GM21390 (cell line): ENCODE results near the gene HSD11B1L.

ENCODE experiments used
- ATAC-seq: cut with Tn5 transposase; IDR thresholded peaks from one replicate; pipeline ENCODE4 v1.9.1; 2021; ENCODE audit not compliant: unreplicated experiment

HSD11B1L gene

GRCh38 chr19:5666921-5667610, 13.8 kb upstream of the HSD11B1L start:
- ATAC-seq: no peak

DNA sequence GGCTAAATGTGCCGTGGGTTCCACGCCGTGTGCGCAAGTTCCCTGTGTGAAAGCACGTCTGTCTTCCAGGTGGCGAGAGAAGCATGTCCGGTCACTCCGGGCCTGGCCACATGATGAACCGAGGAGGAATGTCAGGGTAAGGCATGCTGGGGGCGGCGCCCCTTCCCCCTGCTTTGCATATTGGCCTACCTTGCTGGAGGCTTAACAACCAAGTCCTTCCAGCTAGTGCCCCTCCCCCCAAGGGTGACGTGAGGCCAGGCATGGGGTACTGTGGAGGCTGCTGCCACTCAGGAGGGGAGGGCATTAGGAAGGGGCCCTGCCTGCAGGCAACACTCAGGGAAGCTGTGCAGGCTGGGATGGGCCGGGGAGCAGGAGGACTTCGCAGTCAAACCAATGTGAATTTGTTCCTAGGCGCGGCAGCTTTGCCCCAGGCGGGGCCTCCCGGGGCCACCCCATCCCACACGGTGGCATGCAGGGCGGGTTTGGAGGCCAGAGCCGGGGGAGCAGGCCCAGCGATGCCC, 13.0 kb upstream of the HSD11B1L start:
- ATAC-seq: no peak

DNA sequence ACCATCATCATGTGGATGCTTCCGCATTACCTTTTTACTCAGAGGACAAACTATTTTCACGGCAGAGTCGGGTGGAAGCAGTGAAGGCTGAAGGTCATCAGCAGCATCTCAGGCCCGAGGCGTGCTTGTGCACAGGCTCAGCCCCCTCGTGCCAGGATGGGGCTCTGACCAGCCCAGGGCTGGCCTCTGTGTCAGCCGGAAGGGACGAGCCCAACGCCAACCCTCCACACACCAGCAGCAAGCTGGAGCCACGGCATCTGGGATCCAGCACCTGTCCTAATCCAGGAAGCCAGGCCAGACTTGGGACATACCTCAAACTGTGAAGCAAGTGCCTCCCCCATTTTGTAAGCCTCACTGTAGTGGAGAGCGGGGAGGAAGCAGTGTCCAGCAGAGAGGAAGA, 11.6 kb upstream of the HSD11B1L start:
- no peak for ATAC-seq

- no peak for ATAC-seq
Observed at GRCh38 chr19:5671600-5671999, 9.2 kb upstream of the HSD11B1L start.

DNA sequence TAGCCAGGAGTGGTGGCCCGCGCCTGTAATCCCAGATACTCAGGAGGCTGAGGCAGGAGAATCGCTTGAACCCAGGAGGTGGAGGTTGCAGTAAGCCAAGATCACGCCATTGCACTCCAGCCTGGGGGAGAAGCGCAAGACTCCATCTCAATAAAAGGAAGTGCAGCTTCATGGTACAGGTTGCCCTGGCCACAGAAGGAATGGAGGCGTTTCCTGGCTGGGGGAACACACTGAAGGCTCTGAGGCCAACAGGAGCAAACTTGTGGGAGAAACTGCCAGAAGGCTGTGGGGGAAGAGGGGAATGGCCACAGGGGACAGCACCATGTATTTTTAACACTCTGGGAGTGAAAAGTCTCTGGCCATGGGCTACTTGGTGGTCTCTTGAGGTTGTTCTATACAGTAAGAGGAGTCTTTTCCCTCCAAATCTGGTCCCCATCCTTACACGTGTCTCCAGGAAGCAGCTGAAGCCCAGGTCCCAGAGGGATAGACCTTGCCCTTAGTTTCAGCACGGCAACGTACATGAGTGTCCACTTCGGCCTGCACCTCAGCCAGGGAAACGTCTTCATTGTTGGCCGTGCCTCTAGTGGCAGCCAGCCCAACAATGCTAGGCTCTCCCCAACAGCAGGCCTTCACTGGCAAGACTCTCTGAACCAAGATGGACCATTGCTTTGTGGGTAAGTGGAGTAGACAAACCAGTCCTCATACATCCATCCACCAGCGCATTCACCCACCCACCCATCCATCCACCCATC, 7.9 kb upstream of the HSD11B1L start:
- ATAC-seq: no peak

DNA sequence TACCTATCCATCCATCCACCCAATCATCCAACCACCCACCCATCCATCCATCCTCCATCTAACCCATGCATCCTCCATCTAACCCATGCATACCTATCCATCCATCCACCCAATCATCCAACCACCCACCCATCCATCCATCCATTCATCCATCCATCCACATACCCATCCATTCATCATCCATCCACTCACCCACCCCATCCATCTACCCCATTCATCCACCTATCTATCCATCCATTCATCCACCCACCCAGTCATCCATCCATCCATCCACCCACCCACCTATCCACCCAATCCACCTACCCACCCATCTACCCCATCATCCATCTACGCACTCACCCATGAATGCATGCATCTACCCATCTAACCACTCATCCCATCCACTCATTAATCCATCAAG, 7.1 kb upstream of the HSD11B1L start:
- no peak for ATAC-seq

DNA sequence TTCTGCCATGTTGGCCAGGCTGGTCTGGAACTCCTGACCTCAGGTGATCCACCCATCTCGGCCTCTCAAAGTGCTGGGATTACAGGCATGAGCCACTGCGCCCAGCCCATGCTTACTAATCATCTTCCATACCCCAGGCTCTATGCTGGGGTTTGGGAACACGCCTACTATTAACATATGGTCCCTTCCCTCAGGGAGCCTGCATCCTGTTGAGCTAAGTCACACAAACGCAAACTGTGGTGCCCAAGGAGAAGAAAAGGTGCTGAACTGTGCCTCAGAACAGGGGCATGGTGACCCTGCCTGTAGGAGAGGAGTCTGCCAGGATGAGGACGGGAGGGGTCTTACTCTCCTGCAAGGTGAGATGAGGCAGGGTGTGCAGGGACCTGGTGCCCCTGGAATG, 6.1 kb upstream of the HSD11B1L start:
- no peak for ATAC-seq

DNA sequence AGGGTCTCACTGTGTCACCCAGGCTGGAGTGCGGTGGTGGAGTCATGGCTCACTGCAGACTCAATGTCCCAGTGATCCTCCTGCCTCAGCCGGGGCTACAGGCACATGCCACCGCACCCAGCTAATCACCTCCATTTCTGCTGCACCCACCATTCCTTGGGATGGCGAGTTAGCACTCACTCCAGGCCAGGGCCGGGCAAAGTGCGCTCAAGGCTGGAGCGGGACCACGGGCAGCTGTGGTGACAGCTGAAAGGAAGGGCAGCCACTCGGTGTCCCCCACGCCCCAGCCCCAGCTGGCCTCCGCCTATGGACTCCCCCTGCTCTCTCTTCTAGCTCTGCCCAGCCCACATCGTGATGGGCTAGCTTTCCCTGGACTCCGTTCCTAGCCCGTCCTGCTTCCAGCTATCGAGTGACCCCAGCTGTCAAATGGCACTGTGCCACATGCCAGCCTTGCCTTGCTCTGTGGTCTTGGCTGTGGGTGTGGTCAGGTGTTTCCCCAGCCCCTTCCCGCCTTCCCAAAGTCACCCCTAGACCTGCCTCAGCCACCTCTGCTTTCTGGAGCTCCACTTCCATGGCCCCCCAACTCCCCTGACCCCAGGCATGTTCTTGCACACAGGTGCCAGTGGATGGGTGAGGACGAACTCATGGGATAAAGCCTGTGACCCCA, 4.6 kb upstream of the HSD11B1L start:
- no peak for ATAC-seq

DNA sequence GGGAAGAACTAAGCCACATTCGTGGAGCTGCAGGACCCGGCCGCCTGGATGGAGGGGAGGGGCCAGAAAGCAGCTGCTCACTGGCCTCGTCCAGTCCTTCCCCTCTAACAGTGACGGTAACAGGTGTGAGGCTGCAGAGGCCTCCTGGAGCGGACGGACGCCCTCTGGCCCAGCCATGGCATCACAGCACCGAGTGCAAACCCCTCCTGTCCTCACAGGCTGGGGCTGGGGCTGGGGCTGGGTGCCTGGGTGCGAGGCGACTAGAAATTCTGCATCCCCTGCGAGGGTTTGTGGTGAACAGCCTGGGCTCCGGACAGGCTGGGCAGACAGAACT, 4.1 kb upstream of the HSD11B1L start:
- ATAC-seq: no peak

GRCh38 chr19:5677136-5677535, 3.7 kb upstream of the HSD11B1L start:
- ATAC-seq: no peak

- no peak for ATAC-seq
Observed at GRCh38 chr19:5677580-5677979, 3.2 kb upstream of the HSD11B1L start.

- ATAC-seq: no peak
Observed at GRCh38 chr19:5678071-5678718, 2.6 kb upstream of the HSD11B1L start.

DNA sequence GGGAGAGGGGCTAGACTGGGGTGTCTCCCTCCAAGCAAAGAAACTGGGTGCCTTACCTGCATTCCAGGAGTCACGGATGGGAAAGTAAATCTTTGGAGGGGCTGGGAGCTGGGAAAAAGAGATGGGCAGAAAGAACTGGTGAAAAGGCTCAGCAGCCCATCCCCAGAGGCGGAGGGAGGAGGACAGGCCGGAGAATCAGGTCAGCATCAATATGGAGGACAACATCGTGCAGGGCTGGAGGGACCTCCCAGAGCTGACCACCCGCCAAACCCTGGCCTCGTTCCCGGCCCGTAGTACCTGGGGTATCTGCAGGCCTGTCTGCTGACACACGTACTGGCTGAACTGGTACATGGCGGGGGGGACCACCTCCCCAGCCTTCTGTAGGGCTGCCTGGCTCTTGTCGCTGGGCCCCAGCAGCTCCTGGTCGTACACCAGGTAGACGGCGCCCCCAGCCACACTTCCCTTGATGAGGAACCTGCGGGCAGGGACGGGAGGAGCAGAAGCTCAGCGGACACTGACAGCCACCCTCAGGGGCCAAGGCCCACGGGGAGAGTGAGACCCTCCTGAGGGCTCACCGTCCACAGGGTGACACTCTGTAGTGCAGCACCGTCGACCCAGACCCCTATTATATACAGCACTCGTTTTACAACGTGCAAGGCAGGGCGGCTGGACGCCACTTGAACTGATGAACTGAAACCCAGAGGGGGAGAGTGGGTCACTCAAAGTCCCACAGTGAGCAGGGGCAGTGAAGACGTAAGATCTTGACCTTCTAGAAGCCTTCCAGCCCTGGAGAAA, 1.3 kb upstream of the HSD11B1L start:
- ATAC-seq: no peak

DNA sequence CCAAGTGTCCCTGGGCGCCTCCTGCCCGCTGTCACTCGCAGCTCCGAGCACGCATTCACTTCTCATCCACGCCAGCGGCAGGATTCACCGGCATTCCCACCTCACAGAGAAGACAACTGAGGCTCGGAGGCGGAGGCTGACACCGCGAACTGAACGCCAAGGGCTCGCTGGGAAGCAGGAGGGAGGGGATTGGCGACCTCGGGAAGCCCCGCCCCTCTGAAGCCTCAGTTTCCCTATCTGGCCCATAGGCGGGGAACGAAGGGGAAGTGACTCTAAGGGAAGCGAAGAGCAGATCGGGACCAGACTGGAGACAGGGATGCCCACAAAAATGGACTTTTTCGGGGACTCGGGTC, 767 bp upstream of the HSD11B1L start:
- no peak for ATAC-seq

- no peak for ATAC-seq
Observed at GRCh38 chr19:5681391-5682106, 722 bp downstream of the HSD11B1L start.

DNA sequence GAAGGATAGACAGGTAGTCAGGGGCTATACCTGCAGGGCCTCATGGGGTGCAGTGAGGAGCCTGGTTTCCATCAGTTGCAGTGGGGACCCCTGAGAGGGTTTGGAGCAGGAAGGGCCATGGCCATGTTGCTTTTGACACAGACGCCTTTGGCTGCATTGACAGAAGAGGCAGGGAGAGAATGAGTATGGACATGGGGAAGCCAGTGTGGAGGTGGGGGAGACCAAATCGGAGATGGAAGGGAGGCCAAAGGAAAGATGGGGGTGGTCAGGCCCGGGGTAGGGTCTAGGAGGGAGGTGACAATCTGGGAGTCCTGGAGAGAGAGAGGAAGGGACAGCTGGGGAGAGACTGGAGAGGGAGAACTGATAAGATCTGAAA, 1.3 kb downstream of the HSD11B1L start:
- no peak for ATAC-seq

GRCh38 chr19:5683177-5683886, 2.5 kb downstream of the HSD11B1L start:
- ATAC-seq: no peak

GRCh38 chr19:5684694-5685430, 4.0 kb downstream of the HSD11B1L start:
- no peak for ATAC-seq

DNA sequence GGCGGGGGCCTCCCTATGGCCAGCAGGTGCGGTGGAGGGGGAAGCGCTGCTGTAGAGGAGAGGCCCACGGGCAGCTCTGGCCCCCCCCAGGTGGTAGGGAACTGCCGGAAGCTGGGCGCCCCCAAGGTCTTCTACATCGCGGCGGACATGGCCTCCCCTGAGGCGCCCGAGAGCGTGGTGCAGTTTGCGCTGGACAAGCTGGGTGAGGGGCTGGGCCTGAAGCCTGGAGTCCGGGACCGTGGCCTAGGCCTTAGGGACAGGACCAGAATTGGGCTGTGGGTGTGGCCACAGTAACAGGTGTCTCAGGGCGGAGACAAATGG, 5.5 kb downstream of the HSD11B1L start:
- no peak for ATAC-seq
